ENCODE results near the gene TECPR2.

The TECPR2 gene

GRCh38 chr14:102431751-102432150 is 69.0 kb downstream of the TECPR2 start:
- no peak overlapping the region for H3K4me3 ChIP-seq (ENCODE audit: low read depth in 1 of 2, low read length in 1 of 2)
- H3K27me3 ChIP-seq = no peaks in the 10 kb centered on the region
- TF ChIP-seq CTCF (IDR thresholded peaks at IDR 0.05) = no peak

GRCh38 chr14:102434647-102435175 is 72.0 kb downstream of the TECPR2 start:
- no peak overlapping the region for H3K4me3 ChIP-seq (ENCODE audit: low read depth in 1 of 2, low read length in 1 of 2)

More at GRCh38 chr14:102431751-102432150, 69.0 kb downstream of the TECPR2 start:
- Histone ChIP-seq H3K27ac (no peak overlapping the region), H3K36me3 (peaks cover 92% of the 10 kb centered on the region), H3K4me1 (ENCODE audit: control insufficient read depth in 1 of 2, insufficient read depth in 1 of 2, low read depth in 1 of 2, low read length in 1 of 2) (no peaks in the 10 kb centered on the region), H3K9me3 (no peaks in the 10 kb centered on the region)

GRCh38 chr14:102437997-102438915 is 75.5 kb downstream of the TECPR2 start:
- H3K27me3 ChIP-seq = no peaks in the 10 kb centered on the region
- no peak overlapping the region for H3K27ac ChIP-seq
- peaks cover 100% of the 10 kb centered on the region for H3K36me3 ChIP-seq
- H3K4me1 ChIP-seq (ENCODE audit: control insufficient read depth in 1 of 2, insufficient read depth in 1 of 2, low read depth in 1 of 2, low read length in 1 of 2) = peaks cover 4% of the 10 kb centered on the region in 2 experiments
- no peaks in the 10 kb centered on the region for H3K9me3 ChIP-seq
- no peak overlapping the region for H3K4me3 ChIP-seq (ENCODE audit: low read depth in 1 of 2, low read length in 1 of 2)
- TF ChIP-seq CTCF (IDR thresholded peaks at IDR 0.05) = peak; percentile 27

More at GRCh38 chr14:102434647-102435175, 72.0 kb downstream of the TECPR2 start:
- H3K9me3 ChIP-seq = no peaks in the 10 kb centered on the region
- peaks cover 4% of the 10 kb centered on the region in 2 experiments for H3K4me1 ChIP-seq (ENCODE audit: control insufficient read depth in 1 of 2, insufficient read depth in 1 of 2, low read depth in 1 of 2, low read length in 1 of 2)
- no peaks in the 10 kb centered on the region for H3K27me3 ChIP-seq
- no peak for TF ChIP-seq CTCF (IDR thresholded peaks at IDR 0.05)
- H3K36me3 ChIP-seq = peaks cover 92% of the 10 kb centered on the region
- H3K27ac ChIP-seq = no peak overlapping the region

- H3K9me3 ChIP-seq = no peaks in the 10 kb centered on the region
- no peak overlapping the region for H3K27ac ChIP-seq
- no peak for TF ChIP-seq CTCF (IDR thresholded peaks at IDR 0.05)
- peaks cover 4% of the 10 kb centered on the region in 2 experiments for H3K4me1 ChIP-seq (ENCODE audit: control insufficient read depth in 1 of 2, insufficient read depth in 1 of 2, low read depth in 1 of 2, low read length in 1 of 2)
- no peaks in the 10 kb centered on the region for H3K27me3 ChIP-seq
- peaks cover 100% of the 10 kb centered on the region for H3K36me3 ChIP-seq
- H3K4me3 ChIP-seq (ENCODE audit: low read depth in 1 of 2, low read length in 1 of 2) = no peak overlapping the region
Observed at GRCh38 chr14:102439556-102439955, 76.8 kb downstream of the TECPR2 start.

- Histone ChIP-seq H3K36me3 (peaks cover 100% of the 10 kb centered on the region), H3K4me1 (ENCODE audit: control insufficient read depth in 1 of 2, insufficient read depth in 1 of 2, low read depth in 1 of 2, low read length in 1 of 2) (peaks cover 4% of the 10 kb centered on the region in 2 experiments), H3K27ac (no peak overlapping the region), H3K27me3 (no peaks in the 10 kb centered on the region), H3K4me3 (ENCODE audit: low read depth in 1 of 2, low read length in 1 of 2) (no peak overlapping the region), H3K9me3 (no peaks in the 10 kb centered on the region)
- no peak for TF ChIP-seq CTCF (IDR thresholded peaks at IDR 0.05)
Observed at GRCh38 chr14:102440392-102440791, 77.7 kb downstream of the TECPR2 start.

Data from neutrophil (primary cell).